Ammon's horn (tissue), 1 donor: Measurements from ENCODE around the gene CKB.

ENCODE experiments used
- DNase-seq: peaks from one replicate; pipeline ENCODE4 v3.0.0-alpha.2; 2016; ENCODE audit warnings: low spot score

Gene CKB

DNA sequence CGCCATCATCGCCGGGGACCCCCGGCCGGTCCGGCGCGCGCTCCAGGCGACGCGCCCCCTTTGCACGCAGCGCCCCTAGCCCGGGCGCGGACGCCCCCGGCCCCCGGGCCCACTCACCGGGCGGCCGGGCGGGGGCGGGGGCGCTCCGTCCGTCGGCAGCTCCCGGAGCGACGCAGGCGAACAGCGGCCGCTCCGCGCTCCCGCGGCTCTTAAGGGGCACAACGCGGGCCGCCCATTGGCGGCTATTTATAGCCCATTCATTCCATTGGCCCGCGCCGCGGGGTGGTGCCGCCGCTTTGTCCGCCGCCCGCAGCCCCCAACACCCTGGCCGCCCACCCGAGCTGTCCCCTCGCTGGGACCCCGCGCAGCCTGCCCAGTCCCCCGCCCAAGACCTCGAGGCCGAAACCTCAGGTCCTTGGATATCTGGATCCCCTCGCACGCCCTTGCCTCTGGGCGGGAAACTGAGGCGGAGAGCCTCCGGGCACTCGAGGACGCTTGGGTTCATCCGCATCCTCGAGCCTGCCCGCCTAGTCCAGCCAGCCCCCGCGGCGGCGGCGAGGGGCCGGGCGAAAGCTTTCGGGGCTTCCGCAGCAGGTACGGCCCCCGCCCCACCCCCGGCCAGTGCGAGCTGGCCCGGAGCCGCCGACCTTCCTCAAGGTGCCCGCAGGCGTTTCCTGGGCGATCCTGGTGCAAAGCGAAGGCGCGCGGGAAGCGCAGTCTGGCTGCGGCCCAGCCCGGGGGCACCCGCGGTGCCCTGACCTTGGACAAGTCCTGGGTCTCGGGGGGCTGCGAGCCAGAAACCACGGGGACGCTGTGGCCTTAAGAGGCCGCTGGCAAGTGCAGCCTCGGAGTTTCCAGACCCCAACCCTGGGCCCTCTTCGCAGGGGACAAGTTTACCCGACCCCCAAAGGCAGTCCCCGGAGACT is at the start of gene CKB:
TSS of gene CKB (minus strand) at position 182 of the 926 bp plus-strand sequence. CDS start 337 bp downstream, outside the sequence.
- DNase-seq: peak; percentile 83

DNA sequence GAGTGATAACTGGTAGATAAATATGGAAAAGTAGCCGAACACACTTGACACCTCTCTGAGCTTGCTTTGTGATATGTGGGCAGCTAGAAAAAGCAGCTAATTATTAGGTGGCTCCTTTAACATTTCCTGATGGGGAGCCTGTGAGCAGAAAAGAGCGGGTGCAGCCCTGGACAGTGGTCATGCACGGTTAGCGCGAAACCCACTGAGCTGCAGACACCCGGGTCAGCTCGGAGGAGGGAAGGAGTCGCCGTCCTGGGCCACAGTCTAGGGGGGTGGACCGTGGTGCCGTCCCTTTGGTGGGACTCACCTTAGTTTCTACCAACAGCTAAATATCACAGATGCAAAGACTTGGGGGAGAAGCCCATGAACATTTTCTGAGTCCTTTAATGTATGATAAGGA is 46.8 kb upstream of the CKB start:
- DNase-seq: no peak

DNA sequence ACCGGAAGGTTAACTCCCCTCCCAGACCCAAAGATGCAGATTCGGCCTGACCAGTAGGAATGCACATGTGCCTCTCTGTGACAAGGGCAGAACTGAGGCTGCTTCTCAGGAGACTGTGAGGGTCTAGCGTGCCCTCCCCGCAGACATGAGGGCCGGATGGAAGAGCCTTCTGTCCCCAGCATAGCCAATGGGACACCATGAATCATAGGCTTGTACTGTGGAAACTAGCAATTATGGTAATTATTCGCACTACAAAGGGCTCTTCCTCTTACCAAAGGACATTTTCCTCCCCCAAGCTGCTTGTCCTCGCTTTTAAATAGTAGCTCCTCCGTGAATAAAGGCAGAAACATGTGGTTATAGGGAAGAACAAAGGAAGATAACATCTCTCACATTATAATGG is 46.3 kb upstream of the CKB start:
- DNase-seq: no peak

DNA sequence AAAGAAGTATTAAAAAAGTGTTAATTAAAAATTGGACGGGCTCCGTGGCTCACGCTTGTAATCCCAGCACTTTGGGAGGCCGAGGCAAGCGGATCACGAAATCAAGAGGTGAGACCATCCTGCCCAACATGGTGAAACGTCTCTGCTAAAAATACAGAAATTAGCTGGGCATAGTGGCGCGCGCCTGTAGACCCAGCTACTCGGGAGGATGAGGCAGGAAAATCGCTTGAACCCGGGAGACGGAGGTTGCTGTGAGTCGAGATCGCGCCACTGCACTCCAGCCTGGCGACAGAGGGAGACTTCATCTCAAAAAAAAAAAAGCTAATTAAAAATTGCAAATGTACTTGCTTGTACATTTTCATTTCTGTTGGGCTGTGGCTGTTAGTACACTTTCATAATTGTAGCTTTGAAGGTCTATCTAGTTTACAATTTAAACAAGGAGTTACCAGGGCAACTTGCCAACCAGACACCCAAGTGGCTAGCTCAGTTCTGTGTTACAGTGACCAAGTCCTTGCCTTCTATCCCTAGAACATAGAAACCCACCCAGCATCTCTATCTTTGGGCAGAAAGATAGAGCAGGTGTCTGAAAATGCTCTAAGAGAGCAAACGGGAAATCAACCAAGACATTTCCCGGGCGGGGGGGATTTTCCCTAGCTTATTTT is 41.3 kb upstream of the CKB start:
- DNase-seq: no peak

DNA sequence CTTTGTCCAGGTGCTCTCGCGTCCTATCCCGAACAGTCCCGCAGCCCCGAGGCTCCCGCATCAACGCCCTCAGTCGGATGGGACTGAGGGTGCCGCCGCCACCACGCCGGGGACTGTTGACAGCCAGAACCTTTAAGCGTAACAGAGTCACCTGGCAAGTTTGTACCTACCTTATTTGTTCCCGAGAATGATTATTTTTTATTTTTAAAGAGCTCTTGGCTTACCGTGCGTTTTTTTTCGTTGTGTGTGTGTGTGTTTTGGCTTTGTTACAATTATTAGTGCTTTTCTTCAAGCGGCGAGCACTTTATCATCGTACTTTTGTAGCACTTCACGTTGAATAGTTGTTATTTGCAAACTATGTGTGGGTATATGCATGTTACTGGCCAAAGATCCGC is 40.6 kb upstream of the CKB start:
- DNase-seq: no peak

DNA sequence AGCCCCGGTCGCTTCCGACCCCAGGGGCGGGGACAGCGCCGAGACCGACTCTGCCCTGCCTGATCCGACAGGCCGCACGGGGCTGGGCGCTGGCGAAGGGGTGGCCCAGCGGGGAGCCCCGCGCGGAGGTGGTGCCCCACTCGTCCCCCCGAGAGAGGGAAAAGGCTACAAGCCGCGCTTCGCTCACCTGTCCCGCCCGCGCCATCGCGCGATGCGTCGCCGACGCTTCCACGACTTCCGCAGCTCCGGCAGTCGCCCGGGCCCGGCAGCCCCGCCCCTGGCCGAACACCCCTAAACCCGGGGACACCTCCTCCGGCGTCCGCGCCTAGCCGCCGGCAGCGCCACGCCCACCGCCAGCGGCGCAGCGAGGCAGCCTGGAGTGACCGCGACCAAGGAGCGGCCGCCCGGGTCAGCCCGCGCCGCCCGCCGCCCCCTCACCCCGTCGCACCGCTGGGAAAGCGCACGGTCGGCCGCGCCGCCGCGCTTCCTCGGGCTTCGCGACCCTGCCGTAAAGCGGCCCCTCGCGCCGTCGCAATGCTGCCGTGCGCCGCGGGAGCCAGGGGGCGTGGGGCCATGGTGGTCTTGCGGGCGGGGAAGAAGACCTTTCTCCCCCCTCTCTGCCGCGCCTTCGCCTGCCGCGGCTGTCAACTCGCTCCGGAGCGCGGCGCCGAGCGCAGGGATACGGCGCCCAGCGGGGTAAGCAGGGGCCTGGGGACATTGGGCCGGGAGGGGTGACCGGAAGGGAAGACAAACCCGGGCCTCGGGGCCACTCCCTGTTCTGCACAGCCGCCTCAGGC is 40.0 kb upstream of the CKB start, which contains the start of the genes BAG5 and COA8:
TSS of gene BAG5 (minus strand) at position 229 of the 797 bp plus-strand sequence. CDS start 1,493 bp downstream, outside the sequence.
TSS of gene COA8 (plus strand) at position 532 of the 797 bp plus-strand sequence. CDS start at position 574, 42 bp downstream.
- DNase-seq: peak; percentile 86

DNA sequence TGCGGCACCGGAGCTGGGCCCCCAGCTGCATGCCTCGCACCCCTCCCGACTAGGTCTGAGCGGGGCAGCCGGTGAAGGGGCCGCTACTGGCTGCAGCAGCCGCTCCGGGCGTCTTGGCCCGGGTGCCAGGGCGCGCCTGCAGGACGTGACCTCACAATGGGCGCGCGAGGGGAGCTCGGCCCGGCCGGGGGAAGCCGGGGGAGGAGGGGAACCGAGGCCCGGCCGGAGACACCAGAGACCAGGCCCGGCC is 39.5 kb upstream of the CKB start:
- DNase-seq: no peak

DNA sequence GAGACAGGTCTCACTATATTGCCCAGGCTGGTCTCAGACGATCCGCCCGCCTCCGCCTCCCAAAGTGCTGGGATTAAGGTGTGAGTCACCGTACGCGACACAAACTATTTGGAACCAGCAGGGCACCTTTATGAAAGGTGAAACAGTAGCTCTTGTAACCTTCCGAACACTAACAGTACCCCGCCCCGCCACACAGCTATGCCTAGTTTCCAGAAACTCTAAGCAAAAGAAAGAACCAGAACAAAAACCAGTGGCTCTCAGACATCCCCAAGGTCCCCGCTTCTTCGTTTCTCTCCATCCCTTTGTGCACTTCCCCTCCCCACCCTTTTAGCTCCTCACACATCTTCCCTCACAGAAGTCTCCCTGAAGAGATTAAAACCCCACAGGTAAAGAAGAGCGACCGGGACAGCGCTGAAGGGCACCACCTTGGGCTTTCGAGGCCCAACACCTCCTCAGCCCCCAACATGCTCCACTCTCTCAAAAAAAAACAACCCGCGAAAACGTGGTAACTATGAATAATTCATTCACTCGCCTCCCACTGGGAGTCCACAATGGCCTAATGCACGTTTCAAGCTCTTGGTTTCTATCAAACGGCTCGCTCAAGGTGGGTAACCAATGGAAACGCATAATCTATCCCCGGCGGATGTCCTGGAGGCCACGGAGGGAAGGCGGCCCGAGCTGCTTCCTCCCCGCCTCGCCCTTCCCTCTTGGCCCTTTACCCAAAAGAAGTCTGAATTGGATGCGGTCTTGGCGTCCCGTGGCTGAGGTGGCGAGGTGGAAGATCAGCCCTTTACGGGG is 39.0 kb upstream of the CKB start:
- peak; percentile 29 for DNase-seq

DNA sequence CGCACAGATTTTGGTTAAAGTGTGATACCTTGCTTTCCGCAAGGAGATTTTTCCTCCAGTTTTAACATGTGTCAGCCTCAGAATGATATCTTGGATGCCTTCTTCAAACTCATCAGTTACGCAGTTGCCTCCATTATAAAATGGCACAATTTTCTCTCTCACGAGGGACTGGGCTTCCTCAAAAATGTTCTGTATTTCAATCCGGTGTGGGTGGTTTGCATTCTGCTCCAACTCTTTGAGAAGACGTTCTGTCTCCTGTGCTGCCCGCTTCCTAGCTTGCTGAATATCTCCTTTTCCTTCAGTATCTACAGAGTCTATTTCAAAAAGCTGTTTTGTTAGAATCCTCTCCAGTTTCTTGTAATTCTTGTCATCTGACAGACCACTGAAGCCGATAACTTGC is 38.1 kb upstream of the CKB start:
- DNase-seq: peak; percentile 6

DNA sequence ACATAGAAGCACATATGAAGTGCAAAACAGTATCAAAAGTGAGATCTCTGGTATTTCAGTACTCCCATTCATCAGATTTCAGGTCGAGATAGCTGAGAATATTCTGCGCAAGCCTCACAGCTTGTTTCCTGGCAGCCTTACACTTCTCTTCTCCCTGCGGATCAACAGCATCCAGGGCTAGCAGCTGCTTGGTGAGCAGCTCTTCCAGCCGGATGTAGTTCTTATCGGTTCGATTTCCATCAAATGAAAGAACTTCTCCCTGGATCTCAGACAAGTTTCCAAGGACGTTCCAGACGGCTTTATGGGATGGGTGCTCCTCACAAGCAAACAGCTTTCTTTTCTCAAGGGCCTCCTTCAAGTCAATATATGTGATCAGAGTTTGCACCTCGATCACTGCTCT is 37.1 kb upstream of the CKB start:
- no peak for DNase-seq

DNA sequence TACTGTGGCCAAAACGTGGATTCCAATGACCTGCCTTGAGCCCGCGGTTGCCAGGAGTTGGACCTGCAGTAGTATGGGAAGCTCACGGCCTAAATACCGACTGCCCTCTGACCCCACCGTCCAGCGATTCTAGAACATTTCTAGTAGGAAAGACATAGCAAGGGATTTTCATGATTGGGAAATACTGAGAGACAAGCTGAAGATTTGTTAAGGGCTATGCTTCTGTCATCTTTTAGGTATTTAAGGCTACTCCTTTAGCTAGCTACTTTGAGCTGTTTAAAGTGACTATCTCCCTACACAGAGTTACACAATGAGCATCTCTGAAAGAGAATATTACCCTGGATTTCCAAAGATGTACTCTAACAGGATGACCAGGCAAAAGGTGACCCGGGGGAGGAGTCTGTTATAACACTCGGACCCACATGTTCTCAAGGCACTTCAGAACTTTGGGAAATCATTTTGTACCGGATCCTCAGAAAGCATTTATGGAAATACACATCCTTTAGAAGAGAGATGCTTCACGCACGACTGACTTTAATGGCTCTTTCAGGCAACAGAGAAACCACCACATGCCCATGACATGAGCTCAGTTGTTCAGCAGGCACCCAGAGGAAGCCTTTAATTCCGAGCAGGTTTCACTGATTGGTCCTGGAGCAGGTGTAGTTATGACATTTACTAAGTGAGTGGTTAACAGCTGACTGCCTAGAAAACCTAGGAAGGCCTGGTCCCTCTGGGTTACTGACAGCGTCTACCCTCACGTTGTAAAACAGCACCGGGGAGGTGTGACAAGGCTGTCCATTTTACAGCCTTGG is 35.6 kb upstream of the CKB start:
- DNase-seq: no peak

DNA sequence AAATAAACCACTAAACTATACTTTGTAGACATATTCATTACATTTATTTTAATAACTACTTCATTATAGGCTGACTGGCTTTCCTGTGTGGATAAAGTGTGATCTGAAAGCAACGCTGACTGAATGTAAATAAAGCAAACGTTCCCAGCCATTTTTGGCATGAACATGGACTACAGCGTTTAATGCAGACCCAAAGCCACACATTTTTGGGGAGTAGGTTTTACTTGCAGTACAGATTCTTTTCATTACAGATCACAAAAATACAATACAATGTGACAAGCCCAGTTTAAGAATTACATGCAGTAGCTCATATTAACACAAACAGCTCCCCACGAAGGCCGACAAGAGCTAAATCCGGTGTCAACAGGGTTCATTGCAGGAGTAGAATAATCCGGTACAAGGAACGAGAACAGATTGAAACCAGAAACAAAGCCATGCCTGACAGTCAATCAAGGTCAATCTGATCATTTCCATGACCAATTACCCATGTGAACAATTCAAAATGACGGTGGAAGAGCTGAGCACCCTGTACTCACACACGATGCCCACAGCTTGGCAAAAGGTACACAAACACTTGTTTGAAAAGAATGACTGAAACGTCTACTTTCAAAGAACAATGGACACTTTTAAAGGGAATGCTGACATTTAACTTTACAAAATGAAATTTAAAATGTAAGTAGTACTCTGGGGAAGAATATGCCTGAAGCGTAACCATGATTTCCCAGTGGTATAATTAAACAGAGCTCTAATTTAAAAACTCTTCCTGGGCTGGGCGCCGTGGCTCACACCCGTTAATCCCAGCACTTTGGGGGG is 34.5 kb upstream of the CKB start:
- DNase-seq: no peak

DNA sequence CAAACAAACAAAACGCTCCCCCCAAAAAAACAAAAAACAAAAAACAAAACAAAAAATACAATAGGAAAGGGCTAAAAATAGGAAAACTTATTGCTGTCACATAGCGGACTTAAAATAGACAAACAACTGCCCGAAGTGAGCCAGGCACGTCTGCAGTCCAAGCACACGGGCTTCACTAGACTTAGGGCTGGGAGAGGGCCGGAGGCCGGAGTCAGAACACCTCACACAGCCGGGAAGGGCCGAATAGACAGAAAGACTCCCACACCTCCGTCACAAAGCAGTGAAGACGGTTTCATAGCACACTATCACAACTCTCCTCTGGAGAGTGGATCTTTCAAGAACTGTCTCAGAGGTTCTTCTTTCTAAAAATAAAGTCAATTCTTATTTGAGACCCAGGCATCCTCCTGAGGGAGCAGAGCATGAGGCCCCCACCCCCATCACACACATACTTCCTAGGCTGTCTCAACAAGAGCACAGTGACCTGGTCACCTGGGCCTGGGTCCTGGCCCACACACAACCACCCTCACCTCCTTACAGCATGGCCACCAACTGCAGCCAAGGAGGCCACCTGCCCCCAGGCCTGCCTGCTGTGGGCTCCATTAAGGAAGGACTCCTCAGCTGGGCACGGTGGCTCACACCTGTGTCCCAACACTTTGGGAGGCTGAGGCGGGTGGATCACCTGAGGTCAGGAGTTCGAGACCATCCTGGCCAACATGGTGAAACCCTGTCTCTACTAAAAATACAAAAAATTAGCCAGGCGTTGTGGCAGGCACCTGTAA is 33.1 kb upstream of the CKB start:
- DNase-seq: no peak

DNA sequence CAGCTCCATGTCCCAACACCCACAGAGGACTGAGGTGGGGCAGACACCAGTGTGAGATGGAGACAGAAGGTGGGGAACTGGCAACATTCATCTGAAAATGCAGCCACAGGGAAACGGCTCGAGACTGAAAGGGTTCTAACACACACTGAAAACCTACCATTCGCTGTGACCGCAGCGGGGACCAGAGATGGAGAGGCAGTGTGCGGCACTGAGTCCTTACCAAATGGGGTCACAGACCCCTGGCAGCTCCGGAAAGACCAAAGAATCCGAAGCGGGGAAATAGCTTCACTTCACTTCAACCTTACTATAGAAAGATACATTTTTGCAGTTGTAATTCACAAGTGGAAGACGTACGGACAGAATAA is 30.2 kb upstream of the CKB start:
- no peak for DNase-seq

DNA sequence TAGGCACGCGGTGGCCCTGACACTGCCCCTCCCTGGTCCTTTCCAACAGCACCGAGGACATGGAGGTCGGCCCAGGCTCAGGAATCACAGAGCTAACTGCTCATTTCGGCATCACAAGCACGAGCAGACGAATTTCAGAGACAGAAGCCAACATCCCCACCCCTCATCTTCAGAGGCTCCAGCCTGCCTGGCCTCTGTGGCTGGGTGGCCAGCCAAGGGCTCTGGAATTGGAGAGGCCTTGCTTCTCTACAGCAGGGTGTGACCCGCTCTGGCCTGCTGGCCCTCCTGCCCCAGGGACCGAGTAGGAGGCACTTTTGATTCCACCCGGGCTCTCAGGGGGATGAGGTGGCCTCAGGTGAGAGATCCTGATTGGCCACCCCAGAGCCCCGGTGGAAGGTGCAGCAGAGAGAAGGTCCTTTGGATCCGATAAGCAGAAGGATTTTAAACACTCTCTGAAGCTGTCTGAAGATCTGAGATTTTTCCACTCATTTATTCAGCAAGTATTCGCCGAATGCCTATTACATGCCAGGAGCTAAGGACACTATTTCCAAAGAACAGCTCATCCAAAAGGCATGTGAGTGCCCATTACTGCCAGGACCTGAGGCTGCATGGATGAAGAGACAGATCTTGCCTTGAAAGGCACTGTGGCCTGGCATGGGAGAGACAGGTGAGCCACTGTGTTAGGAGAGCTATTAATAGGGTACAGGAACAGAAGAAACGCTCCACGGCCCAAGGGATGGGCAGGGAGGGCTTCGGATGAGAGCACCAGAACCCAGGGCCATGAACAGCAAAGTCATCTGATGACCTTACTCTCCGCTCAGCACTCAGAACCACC is 29.6 kb upstream of the CKB start:
- DNase-seq: no peak

DNA sequence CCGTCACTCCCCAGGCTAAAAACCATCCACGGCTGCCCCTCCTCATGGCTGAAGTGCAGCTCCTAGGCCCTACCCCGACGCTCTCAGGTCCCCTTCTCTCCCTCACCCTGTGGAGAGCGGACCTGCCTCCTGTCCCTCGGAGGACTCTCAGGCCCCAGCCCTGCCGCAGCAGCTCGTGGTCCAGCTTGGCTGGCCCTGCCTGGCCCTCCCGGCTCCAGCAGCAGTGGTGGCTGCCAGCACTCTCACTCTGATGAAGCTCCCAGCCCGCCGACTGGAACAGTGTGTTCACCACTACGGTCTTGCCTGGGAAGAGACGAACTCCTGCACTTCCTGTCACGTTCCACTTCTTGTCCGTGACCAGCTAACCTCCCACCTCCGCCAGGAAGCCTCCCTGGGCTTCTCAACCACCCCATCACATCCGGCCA is 28.7 kb upstream of the CKB start:
- peak; percentile 74 for DNase-seq

DNA sequence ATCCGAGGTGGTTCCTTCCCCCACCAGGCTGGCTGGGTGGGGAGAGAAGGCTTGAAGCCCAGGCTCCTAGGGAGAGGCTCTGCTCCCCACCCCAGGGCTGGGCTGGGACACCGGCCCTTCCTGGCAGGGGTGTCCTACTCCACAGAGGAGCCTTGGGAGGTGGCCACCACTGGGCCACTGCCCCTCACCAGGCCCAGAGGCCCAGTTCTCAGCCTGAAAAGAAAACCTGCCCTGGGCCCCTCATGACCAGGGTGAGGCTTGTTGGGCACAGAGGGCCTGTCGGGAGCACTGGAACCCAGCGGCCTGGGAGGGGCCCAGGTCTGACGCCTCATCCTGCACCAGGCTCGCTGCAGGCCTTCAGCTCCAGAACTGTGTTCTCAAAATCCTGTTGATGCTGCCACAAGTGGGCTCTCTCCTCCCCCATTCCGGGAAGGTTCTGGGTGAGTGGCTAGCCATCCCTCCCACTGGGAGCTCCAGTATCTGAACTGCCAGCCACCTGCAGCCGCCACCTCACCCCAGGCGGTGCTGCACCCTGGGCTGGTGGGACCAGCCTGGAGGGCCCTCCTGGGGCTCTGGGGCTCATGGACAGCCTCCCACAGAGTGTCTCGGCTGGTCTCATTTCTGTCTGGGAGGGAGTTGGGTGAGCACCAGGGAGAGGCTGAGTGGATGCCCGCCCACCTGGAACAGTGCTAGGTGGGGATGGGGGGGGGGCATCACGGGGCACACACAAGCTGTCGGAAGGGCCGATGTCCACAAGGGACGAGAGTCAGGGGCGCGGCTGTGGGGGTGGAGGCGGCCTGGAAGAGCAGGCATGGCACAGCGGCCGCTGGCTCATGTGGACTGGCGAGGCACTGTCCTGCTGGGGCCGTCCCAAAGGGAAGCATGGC is 28.1 kb upstream of the CKB start:
- DNase-seq: no peak
